Activated CD8-positive, alpha-beta memory T cell treated with anti-CD3 and anti-CD28 coated beads, Interleukin-2, amount 50 U/mL, for 4 hours (primary cell): ENCODE data around the gene RASSF6.
"Not testable (repeated sequence)": the region's sequence is repeated elsewhere in the genome, so short reads cannot be mapped to it uniquely, and the experiment has no call there.

Experiments
- DNase-seq: peaks from one replicate; pipeline ENCODE4 v3.0.0-alpha.2; 2020

The RASSF6 gene

GRCh38 chr4:73575660-73576059 lies 44.6 kb downstream of the RASSF6 start:
- no peak for DNase-seq

- no peak for DNase-seq
These were observed 46.3 kb downstream of the RASSF6 start for GRCh38 chr4:73573794-73574528.

DNA sequence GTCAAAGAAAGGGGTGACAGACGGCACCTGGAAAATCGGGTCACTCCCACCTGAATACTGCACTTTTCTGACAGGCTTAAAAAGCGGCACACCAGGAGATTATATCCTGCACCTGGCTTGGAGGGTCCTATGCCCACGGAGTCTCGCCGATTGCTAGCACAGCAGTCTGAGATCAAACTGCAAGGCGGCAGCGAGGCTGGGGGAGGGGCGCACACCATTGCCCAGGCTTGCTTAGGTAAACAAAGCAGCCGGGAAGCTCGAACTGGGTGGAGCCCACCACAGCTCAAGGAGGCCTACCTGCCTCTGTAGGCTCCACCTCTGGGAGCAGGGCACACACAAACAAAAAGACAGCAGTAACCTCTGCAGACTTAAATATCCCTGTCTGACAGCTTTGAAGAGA lies 69.4 kb downstream of the RASSF6 start:
- DNase-seq = not testable (repeated sequence)

DNA sequence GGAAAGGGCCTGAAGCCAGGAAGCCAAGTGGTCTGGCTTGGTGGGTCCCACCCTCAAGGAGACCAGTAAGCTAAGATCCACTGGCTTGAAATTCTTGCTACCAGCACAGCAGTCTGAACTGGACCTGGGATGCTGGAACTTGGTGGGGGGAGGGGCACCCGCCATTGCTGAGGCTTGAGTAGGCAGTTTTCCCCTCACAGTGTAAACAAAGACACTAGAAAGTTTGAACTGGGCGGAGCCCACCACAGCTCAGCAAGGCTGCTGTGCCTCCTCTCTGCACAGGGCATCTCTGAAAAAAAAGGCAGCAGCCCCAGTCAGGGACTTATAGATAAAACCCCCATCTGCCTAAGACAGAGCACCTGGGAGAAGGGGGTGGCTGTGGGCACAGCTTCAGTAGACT lies 75.6 kb downstream of the RASSF6 start:
- no peak for DNase-seq

DNA sequence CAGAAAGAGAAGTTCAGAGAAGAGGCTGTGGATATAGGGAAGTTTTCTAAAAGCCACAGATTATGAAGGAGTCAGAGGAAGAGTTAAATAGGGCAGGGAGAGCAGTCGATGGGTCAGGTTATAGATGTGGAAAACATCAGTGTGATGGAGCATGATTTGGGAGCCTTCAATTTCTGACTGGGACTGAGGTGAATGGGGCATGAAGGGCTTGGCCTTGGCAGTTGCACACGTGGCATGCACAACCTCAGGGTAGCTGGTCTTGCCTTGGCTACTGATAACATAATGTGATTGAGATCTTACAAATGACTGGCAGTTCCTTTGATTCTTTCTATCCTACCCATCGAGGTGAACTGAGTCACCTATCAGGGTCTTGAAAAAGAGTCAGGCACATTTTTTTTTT lies 79.0 kb downstream of the RASSF6 start:
- no peak for DNase-seq

GRCh38 chr4:73540826-73541225 lies 79.4 kb downstream of the RASSF6 start:
- DNase-seq = no peak

DNA sequence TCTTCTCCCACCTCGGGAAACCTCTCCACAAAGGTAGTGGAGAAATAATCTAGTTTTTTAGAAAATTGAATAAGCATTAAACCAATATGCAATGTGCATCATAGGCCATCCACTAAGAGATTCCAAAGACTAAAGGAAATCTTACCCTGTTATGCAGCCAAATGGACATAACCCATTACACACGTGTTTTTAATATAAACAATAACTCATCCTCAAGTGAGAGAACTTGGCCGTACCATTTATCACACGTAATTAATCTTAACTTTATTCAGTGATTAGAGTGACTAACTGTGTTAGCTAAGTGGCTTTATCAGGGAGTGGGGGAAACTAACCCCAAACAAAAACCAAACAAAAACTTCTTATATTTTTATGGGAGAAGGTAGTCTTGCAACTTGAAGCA lies 80.8 kb downstream of the RASSF6 start:
- DNase-seq = no peak

- no peak for DNase-seq
These were observed 82.1 kb downstream of the RASSF6 start for GRCh38 chr4:73538162-73538561.

- no peak for DNase-seq
These were observed 86.5 kb downstream of the RASSF6 start for GRCh38 chr4:73533515-73534422.

DNA sequence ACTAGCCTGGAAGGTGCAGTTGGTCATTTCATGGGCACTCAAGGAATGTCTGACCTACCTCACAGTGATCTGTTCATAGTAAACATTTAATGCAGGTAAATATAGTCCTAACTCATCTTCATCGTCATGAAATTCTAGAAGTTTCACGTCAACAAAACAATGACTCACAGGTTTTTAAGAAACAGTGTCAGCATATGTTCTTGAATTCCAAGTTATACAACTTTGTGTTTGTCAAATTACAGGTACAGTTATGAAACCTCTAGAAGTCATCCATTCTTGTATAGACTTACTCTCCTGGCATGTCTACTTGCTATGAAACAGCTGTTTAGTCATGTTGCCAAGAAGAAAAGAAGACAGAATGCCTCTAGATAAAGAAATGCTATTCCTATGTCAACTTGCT lies 92.1 kb downstream of the RASSF6 start:
- no peak for DNase-seq

GRCh38 chr4:73527196-73527595 lies 93.0 kb downstream of the RASSF6 start:
- no peak for DNase-seq

DNA sequence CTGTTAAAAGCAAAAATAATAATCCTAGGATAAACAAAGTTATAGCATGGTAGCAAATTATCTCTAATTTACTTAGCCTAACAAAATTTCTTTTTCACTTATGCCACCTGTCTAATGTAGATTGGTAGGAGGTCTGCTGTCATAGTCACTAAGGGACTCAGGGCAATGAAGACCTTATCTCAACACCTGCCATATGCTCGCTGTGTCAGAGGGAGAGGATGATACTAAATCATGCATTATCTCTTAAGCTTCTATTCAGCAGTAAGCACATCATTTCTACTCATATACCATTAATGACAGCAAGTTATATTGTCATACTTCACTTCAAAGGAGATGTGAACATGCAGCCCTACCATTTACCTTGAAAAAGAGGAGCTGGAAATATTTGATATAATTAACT lies 94.6 kb downstream of the RASSF6 start:
- DNase-seq = no peak

- DNase-seq = no peak
These were observed 97.1 kb downstream of the RASSF6 start for GRCh38 chr4:73523126-73523525.
